T-helper 1 cell treated with Interleukin-12 subunit alpha and Interleukin-12 subunit beta and Interleukin-4 antibody, amounts not matched to agents 30 ng/mL and 1 ng/mL, for 36 hours (primary cell): ENCODE data around the gene PNKD. TPM values are rescaled to one million over a fixed set of nuclear protein-coding genes. Genes with fewer than 3 reads are reported as not detected.

Experiments
- intact Hi-C: fragments of 100-400 bp; cut with micrococcal nuclease; formaldehyde crosslinking; loops from one replicate; pipeline ENCODE4 v1.15.1; 2024
- total RNA-seq: library from RNA; stranded (reverse); gene quantifications from 2 replicates; pipeline ENCODE4 v1.2.3, GENCODE V29; 2022

The PNKD gene
- 26.9 and 28.8 TPM in 2 replicates for total RNA-seq

- intact Hi-C loops, result loop anchor here (1.0 to 5.0 kb wide), 20 partner anchors 13 to 1858 kb away; partner anchors contain the start of genes ANKZF1, ARPC2, ATG9A and BCS1L
Observed at GRCh38 chr2:218269900-218270720, at the start of gene PNKD, which contains the start of gene AAMP. Gene PNKD (plus strand): TSS chr2:218270519. CDS start chr2:218270536, 17 bp downstream. Gene AAMP (minus strand): TSS chr2:218270137. CDS start chr2:218270086, 51 bp downstream.

- intact Hi-C loops, result loop anchor here (2.0 kb wide), 1 partner anchor 438 kb away; the partner anchor contains the start of genes BCS1L and ZNF142
Observed at GRCh38 chr2:218221000-218221399, 49.3 kb upstream of the PNKD start.

GRCh38 chr2:218223046-218223445, 47.3 kb upstream of the PNKD start:
- intact Hi-C loops, result no loop called here

- intact Hi-C loops, result no loop called here
Observed at GRCh38 chr2:218224186-218224585, 46.1 kb upstream of the PNKD start.

- intact Hi-C loops, result loop anchor here (5.0 kb wide), 1 partner anchor 1815 kb away; the partner anchor contains the start of gene SMARCAL1
Observed at GRCh38 chr2:218226903-218227302, 43.4 kb upstream of the PNKD start.

- intact Hi-C loops, result loop anchor here (1.0 to 5.0 kb wide), 7 partner anchors 10 to 1816 kb away; partner anchors contain the start of genes AAMP, PNKD and SMARCAL1
Observed at GRCh38 chr2:218228366-218229090, 41.8 kb upstream of the PNKD start.

GRCh38 chr2:218229239-218229638, 41.1 kb upstream of the PNKD start:
- intact Hi-C loops, result loop anchor here (1.0 to 5.0 kb wide), 7 partner anchors 9 to 1817 kb away; partner anchors contain the start of genes AAMP, PNKD and SMARCAL1

- intact Hi-C loops, result loop anchor here (1.0 to 5.0 kb wide), 8 partner anchors 8 to 1818 kb away; partner anchors contain the start of genes AAMP, PNKD and SMARCAL1
Observed at GRCh38 chr2:218229851-218230250, 40.5 kb upstream of the PNKD start.

- intact Hi-C loops, result loop anchor here (2.0 kb wide), 1 partner anchor 14 kb away; no protein-coding TSS in a partner anchor
Observed at GRCh38 chr2:218230882-218231281, 39.4 kb upstream of the PNKD start.

GRCh38 chr2:218233543-218233942, 36.8 kb upstream of the PNKD start:
- intact Hi-C loops, result no loop called here

GRCh38 chr2:218234521-218234920, 35.8 kb upstream of the PNKD start:
- intact Hi-C loops, result no loop called here

- intact Hi-C loops, result no loop called here
Observed at GRCh38 chr2:218235017-218235416, 35.3 kb upstream of the PNKD start.

- intact Hi-C loops, result no loop called here
Observed at GRCh38 chr2:218236829-218237228, 33.5 kb upstream of the PNKD start.

- intact Hi-C loops, result loop anchor here (1.0 kb wide), 1 partner anchor 10 kb away; no protein-coding TSS in a partner anchor
Observed at GRCh38 chr2:218238887-218239286, 31.4 kb upstream of the PNKD start.

GRCh38 chr2:218244204-218244603, 26.1 kb upstream of the PNKD start:
- intact Hi-C loops, result loop anchor here (2.0 kb wide), 1 partner anchor 13 kb away; no protein-coding TSS in a partner anchor

GRCh38 chr2:218244665-218245064, 25.7 kb upstream of the PNKD start:
- intact Hi-C loops, result loop anchor here (2.0 kb wide), 1 partner anchor 14 kb away; no protein-coding TSS in a partner anchor

GRCh38 chr2:218245214-218245613, 25.1 kb upstream of the PNKD start:
- intact Hi-C loops, result loop anchor here (2.0 kb wide), 1 partner anchor 14 kb away; no protein-coding TSS in a partner anchor

- intact Hi-C loops, result no loop called here
Observed at GRCh38 chr2:218249691-218250090, 20.6 kb upstream of the PNKD start.

GRCh38 chr2:218252509-218253231, 17.6 kb upstream of the PNKD start:
- intact Hi-C loops, result no loop called here

GRCh38 chr2:218253232-218253625, 17.1 kb upstream of the PNKD start:
- intact Hi-C loops, result no loop called here

- intact Hi-C loops, result no loop called here
Observed at GRCh38 chr2:218255446-218255845, 14.9 kb upstream of the PNKD start.
